BJ (cell line): Measurements from ENCODE around the gene TMEM178B. TPM values are rescaled to one million over a fixed set of nuclear protein-coding genes. Genes with fewer than 3 reads are reported as not detected.

Experiments used
- CTCF ChIA-PET: fragments of 350-600 bp; formaldehyde crosslinking; extraction: SDS; loops from one replicate; lab custom pipeline; 2021; ENCODE audit warnings: antibody characterized with exemption, inconsistent platforms; lab: Yijun Ruan, JAX
- POLR2A ChIA-PET: fragments of 300-600 bp; sonication (Branson Sonifier 250); formaldehyde crosslinking; extraction: SDS; loops from one replicate; lab custom pipeline; 2021; ENCODE audit warnings: antibody characterized with exemption; lab: Charles Lee
- DNase-seq: peaks from one replicate; pipeline ENCODE4 v3.0.0-alpha.2; 2011; ENCODE audit warnings: low read depth
- H3K27me3 ChIP-seq: 2 replicates; pipeline ENCODE4 v1.6.0; 2011; ENCODE audit warnings: low read length; ENCODE audit not compliant: control insufficient read depth, insufficient read depth
- H3K36me3 ChIP-seq: 2 replicates; pipeline ENCODE4 v1.5.1; 2011; ENCODE audit warnings: low read length; ENCODE audit not compliant: control insufficient read depth, insufficient read depth
- H3K4me3 ChIP-seq: 2 replicates; pipeline ENCODE4 v1.5.1; 2011; ENCODE audit warnings: low read depth, mild to moderate bottlenecking, control low read depth, low read length
- CTCF ChIP-seq: IDR thresholded peaks from 2 replicates; pipeline ENCODE4 v1.5.1; 2011; ENCODE audit warnings: low read depth, mild to moderate bottlenecking, control low read depth, inconsistent platforms, low read length, moderate library complexity; ENCODE audit not compliant: insufficient read depth
- polyA plus RNA-seq: library from polyadenylated mRNA; depleted of rRNA; stranded (reverse); fragments of >200 nt; gene quantifications from 2 replicates; pipeline ENCODE4 v1.2.3, GENCODE V29; 2011

TMEM178B gene
- polyA plus RNA-seq, 1 experiment = 0.43 TPM

GRCh38 chr7:141351175-141351574 lies 277.3 kb downstream of the TMEM178B start:
- ChIA-PET CTCF (no interaction called here), POLR2A (no interaction called here)
- no peak for TF ChIP-seq CTCF
- no peak overlapping the region for H3K4me3 ChIP-seq
- no peaks in the 10 kb centered on the region for H3K36me3 ChIP-seq
- no peaks in the 10 kb centered on the region for H3K27me3 ChIP-seq
- no peak for DNase-seq

- TF ChIP-seq CTCF = no peak
- Histone ChIP-seq H3K36me3 (no peaks in the 10 kb centered on the region), H3K4me3 (no peak overlapping the region), H3K27me3 (no peaks in the 10 kb centered on the region)
- no peak for DNase-seq
- CTCF ChIA-PET = no interaction called here
- POLR2A ChIA-PET = no interaction called here
Measured at GRCh38 chr7:141352955-141353354, 279.1 kb downstream of the TMEM178B start.

- ChIA-PET CTCF (no interaction called here), POLR2A (no interaction called here)
- no peak for TF ChIP-seq CTCF
- Histone ChIP-seq H3K36me3 (no peaks in the 10 kb centered on the region), H3K4me3 (no peak overlapping the region), H3K27me3 (no peaks in the 10 kb centered on the region)
- DNase-seq = no peak
Measured at GRCh38 chr7:141354251-141354650, 280.4 kb downstream of the TMEM178B start.

GRCh38 chr7:141355032-141355431 lies 281.2 kb downstream of the TMEM178B start:
- no peak for DNase-seq
- no peaks in the 10 kb centered on the region for H3K27me3 ChIP-seq
- no peaks in the 10 kb centered on the region for H3K36me3 ChIP-seq
- CTCF ChIA-PET = no interaction called here
- no peak overlapping the region for H3K4me3 ChIP-seq
- POLR2A ChIA-PET = no interaction called here
- TF ChIP-seq CTCF = no peak

GRCh38 chr7:141356161-141356560 lies 282.3 kb downstream of the TMEM178B start:
- no peaks in the 10 kb centered on the region for H3K36me3 ChIP-seq
- no peak for TF ChIP-seq CTCF
- ChIA-PET CTCF (no interaction called here), POLR2A (no interaction called here)
- no peaks in the 10 kb centered on the region for H3K27me3 ChIP-seq
- H3K4me3 ChIP-seq = no peak overlapping the region
- no peak for DNase-seq
